HEK293 (cell line): ENCODE results near the gene RCL1.

Experiments used
- CTCF ChIA-PET: fragments of 350-600 bp; formaldehyde crosslinking; extraction: SDS; loops from one replicate; lab custom pipeline; 2021; ENCODE audit warnings: antibody characterized with exemption; lab: Yijun Ruan, JAX
- POLR2A ChIA-PET: fragments of 300-600 bp; formaldehyde crosslinking; extraction: SDS; loops from one replicate; lab custom pipeline; 2020; ENCODE audit warnings: antibody characterized with exemption, inconsistent platforms; lab: Yijun Ruan, JAX
- H3K27ac ChIP-seq: fragments of 200-500 bp; sonication (Bioruptor generic); 2 replicates; pipeline ENCODE4 v1.5.1; 2014; ENCODE audit warnings: low read depth, low read length, control low read depth, inconsistent platforms; ENCODE audit errors: extremely low read depth
- H3K36me3 ChIP-seq, 2 experiments: fragments of 200-500 bp in 1 of 2; sonication (Bioruptor generic) in 1 of 2; 1 replicate in 1 of 2; 2 replicates in 1 of 2; pipeline ENCODE4 v1.5.1; 2014 to 2017; ENCODE audit warnings: inconsistent platforms in 2 of 2, low read length in 2 of 2; ENCODE audit not compliant: control insufficient read depth in 2 of 2, insufficient read depth in 1 of 2
- H3K4me1 ChIP-seq: fragments of 200-500 bp; sonication (Bioruptor generic); 2 replicates; pipeline ENCODE4 v1.5.1; 2014; ENCODE audit warnings: mild to moderate bottlenecking, low read length, inconsistent platforms; ENCODE audit not compliant: control insufficient read depth, insufficient read depth
- H3K4me3 ChIP-seq: 2 replicates; pipeline ENCODE4 v1.5.1; 2011; ENCODE audit warnings: low read depth, mild to moderate bottlenecking, control low read depth, low read length, moderate library complexity
- H3K9me3 ChIP-seq: fragments of 200-500 bp; sonication (Bioruptor generic); 2 replicates; pipeline ENCODE4 v1.5.1; 2014; ENCODE audit warnings: low read depth, low read length, inconsistent platforms; ENCODE audit not compliant: control insufficient read depth, insufficient read depth
- FEZF1 ChIP-seq: fragments of 450-650 bp; formaldehyde crosslinking; IDR thresholded peaks from 2 replicates; pipeline ENCODE4 v1.5.1; 2016; ENCODE audit warnings: missing biosample characterization, missing genetic modification characterization
- KLF10 ChIP-seq: fragments of 450-650 bp; IDR thresholded peaks from 2 replicates; pipeline ENCODE4 v1.5.1; 2018; ENCODE audit warnings: missing biosample characterization, mild to moderate bottlenecking, missing genetic modification characterization
- KLF8 ChIP-seq: fragments of 450-650 bp; formaldehyde crosslinking; IDR thresholded peaks from 2 replicates; pipeline ENCODE4 v1.5.1; 2016; ENCODE audit warnings: missing biosample characterization, missing genetic modification characterization
- YY2 ChIP-seq: fragments of 450-650 bp; formaldehyde crosslinking; IDR thresholded peaks from 2 replicates; pipeline ENCODE4 v1.5.1; 2016; ENCODE audit warnings: missing biosample characterization, missing genetic modification characterization
- ZNF121 ChIP-seq: fragments of 450-650 bp; formaldehyde crosslinking; IDR thresholded peaks from 2 replicates; pipeline ENCODE4 v1.5.1; 2016; ENCODE audit warnings: missing biosample characterization, missing genetic modification characterization
- ZNF132 ChIP-seq: fragments of 450-650 bp; formaldehyde crosslinking; IDR thresholded peaks from 2 replicates; pipeline ENCODE4 v1.5.1; 2017; ENCODE audit warnings: missing biosample characterization, missing genetic modification characterization, borderline replicate concordance
- ZNF23 ChIP-seq: fragments of 450-650 bp; formaldehyde crosslinking; IDR thresholded peaks from 2 replicates; pipeline ENCODE4 v1.5.1; 2016; ENCODE audit warnings: missing biosample characterization, missing genetic modification characterization, borderline replicate concordance
- ZNF274 ChIP-seq, 2 experiments: fragments of 200-500 bp in 1 of 2; fragments of 450-650 bp in 1 of 2; sonication (Bioruptor generic) in 1 of 2; formaldehyde crosslinking in 1 of 2; IDR thresholded peaks; 2 replicates each; pipeline versions ENCODE4 v1.5.1 to v1.6.1; 2014 to 2016; ENCODE audit warnings: borderline replicate concordance in 1 of 2, inconsistent platforms in 1 of 2, low read length in 1 of 2, missing biosample characterization in 1 of 2, missing genetic modification characterization in 1 of 2
- ZNF354C ChIP-seq: fragments of 450-650 bp; formaldehyde crosslinking; IDR thresholded peaks from 2 replicates; pipeline ENCODE4 v1.5.1; 2016; ENCODE audit warnings: missing biosample characterization, missing genetic modification characterization, low read depth, borderline replicate concordance
- ZNF514 ChIP-seq: fragments of 450-650 bp; formaldehyde crosslinking; IDR thresholded peaks from 2 replicates; pipeline ENCODE4 v1.5.1; 2016; ENCODE audit warnings: missing biosample characterization, missing genetic modification characterization
- ZNF544 ChIP-seq: fragments of 450-650 bp; formaldehyde crosslinking; IDR thresholded peaks from 2 replicates; pipeline ENCODE4 v1.5.0; 2017; ENCODE audit warnings: missing biosample characterization, missing genetic modification characterization
- ZNF792 ChIP-seq: fragments of 450-650 bp; formaldehyde crosslinking; IDR thresholded peaks from 2 replicates; pipeline ENCODE4 v1.5.1; 2016; ENCODE audit warnings: missing biosample characterization, missing genetic modification characterization
- ZNF843 ChIP-seq: fragments of 450-650 bp; formaldehyde crosslinking; IDR thresholded peaks from 2 replicates; pipeline ENCODE4 v1.5.1; 2016; ENCODE audit warnings: missing biosample characterization, missing genetic modification characterization
- ZSCAN16 ChIP-seq: fragments of 450-650 bp; formaldehyde crosslinking; IDR thresholded peaks from 2 replicates; pipeline ENCODE4 v1.5.1; 2016; ENCODE audit warnings: missing biosample characterization, missing genetic modification characterization
- ZSCAN23 ChIP-seq: fragments of 450-650 bp; formaldehyde crosslinking; IDR thresholded peaks from 2 replicates; pipeline ENCODE4 v1.5.1; 2016; ENCODE audit warnings: missing biosample characterization, missing genetic modification characterization
- TF ChIP-seq, protein P1 (sequence below): IDR thresholded peaks from 2 replicates; pipeline ENCODE4 v1.6.1; 2011; ENCODE audit warnings: mild to moderate bottlenecking, low read depth, low read length, borderline replicate concordance
- TF ChIP-seq, protein P2 (sequence below): fragments of 450-650 bp; formaldehyde crosslinking; IDR thresholded peaks from 2 replicates; pipeline ENCODE4 v1.5.1; 2016; ENCODE audit warnings: missing biosample characterization, missing genetic modification characterization
- TF ChIP-seq, protein P3 (sequence below): fragments of 450-650 bp; formaldehyde crosslinking; IDR thresholded peaks from 2 replicates; pipeline ENCODE4 v1.5.1; 2016; ENCODE audit warnings: missing biosample characterization, missing genetic modification characterization, low read depth
- TF ChIP-seq, protein P4 (sequence below): fragments of 450-650 bp; formaldehyde crosslinking; IDR thresholded peaks from 2 replicates; pipeline ENCODE4 v1.5.1; 2016; ENCODE audit warnings: missing biosample characterization, missing genetic modification characterization
- TF ChIP-seq, protein P5 (sequence below): fragments of 450-650 bp; formaldehyde crosslinking; IDR thresholded peaks from 2 replicates; pipeline ENCODE4 v1.5.1; 2016; ENCODE audit warnings: missing biosample characterization, missing genetic modification characterization

RCL1 gene

DNA sequence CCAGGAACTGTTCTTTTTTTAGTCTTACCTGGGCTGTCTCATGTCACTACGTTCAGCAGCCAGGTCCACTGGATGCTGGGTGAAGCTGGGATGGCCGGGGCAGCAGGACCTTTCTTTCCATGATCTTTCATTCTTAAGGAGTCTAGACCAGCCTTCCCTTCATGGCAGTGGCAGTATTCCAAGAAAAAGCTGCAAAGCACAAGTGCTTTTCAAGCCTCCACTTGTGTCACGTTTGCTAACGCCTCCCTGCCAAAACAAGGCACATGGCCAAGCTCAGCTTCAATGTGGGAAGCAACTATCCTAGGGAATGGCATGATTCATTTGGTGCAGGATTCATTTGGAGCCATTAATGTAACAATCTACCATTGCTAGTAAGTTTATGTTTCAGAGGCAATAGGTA lies 94.8 kb downstream of the RCL1 start:
- POLR2A ChIA-PET = no interaction called here
- no peaks in the 10 kb centered on the region for H3K9me3 ChIP-seq
- no peaks in the 10 kb centered on the region for H3K4me1 ChIP-seq
- no peaks in the 10 kb centered on the region for H3K36me3 ChIP-seq
- no peak overlapping the region for H3K27ac ChIP-seq
- TF ChIP-seq, protein P1, sequence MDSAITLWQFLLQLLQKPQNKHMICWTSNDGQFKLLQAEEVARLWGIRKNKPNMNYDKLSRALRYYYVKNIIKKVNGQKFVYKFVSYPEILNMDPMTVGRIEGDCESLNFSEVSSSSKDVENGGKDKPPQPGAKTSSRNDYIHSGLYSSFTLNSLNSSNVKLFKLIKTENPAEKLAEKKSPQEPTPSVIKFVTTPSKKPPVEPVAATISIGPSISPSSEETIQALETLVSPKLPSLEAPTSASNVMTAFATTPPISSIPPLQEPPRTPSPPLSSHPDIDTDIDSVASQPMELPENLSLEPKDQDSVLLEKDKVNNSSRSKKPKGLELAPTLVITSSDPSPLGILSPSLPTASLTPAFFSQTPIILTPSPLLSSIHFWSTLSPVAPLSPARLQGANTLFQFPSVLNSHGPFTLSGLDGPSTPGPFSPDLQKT = no peak
- TF ChIP-seq, protein P2, sequence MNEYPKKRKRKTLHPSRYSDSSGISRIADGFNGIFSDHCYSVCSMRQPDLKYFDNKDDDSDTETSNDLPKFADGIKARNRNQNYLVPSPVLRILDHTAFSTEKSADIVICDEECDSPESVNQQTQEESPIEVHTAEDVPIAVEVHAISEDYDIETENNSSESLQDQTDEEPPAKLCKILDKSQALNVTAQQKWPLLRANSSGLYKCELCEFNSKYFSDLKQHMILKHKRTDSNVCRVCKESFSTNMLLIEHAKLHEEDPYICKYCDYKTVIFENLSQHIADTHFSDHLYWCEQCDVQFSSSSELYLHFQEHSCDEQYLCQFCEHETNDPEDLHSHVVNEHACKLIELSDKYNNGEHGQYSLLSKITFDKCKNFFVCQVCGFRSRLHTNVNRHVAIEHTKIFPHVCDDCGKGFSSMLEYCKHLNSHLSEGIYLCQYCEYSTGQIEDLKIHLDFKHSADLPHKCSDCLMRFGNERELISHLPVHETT (tag by site-specific recombination) = no peak
- TF ChIP-seq ZNF121 (no peak), ZNF514 (tag by site-specific recombination) (no peak), ZNF843 (tag by site-specific recombination) (no peak), YY2 (tag by site-specific recombination) (no peak)
- CTCF ChIA-PET = no interaction called here
- H3K4me3 ChIP-seq = no peak overlapping the region

DNA sequence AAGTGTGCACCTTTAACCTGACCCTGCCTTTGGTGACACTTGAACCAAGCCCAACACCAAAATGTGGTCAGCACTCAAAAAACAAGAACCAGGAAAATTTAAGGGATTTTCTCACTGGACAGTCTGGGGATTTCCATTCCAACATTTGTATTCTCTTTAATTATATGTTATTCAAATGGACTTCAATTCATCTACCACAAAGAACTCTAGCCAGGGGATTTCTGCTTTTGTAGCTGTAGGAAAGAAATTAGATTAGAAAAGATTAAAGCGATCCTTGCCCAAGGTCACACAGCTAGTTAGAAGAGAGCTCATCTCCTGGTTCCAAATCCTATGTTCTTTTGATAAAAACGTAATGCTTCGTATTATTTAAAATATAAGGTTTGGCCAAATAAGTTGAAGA lies 97.5 kb downstream of the RCL1 start:
- ChIA-PET CTCF (interaction anchor here (0.6 kb wide), 1 partner anchor 57 kb away, joined by 5 read pairs; no protein-coding TSS in a partner anchor), POLR2A (no interaction called here)
- Histone ChIP-seq H3K9me3 (no peaks in the 10 kb centered on the region), H3K36me3 (no peaks in the 10 kb centered on the region), H3K4me3 (no peak overlapping the region), H3K4me1 (no peaks in the 10 kb centered on the region), H3K27ac (no peak overlapping the region)
- TF ChIP-seq ZNF544 (tag by site-specific recombination) (no peak), ZNF132 (tag by site-specific recombination) (no peak), ZSCAN23 (tag by site-specific recombination) (no peak), KLF8 (tag by site-specific recombination) (no peak), FEZF1 (tag by site-specific recombination) (no peak), ZNF274 (IDR thresholded peaks at IDR 0.05; ENCODE audit: low read length) (no peak), ZNF274 (tag by site-specific recombination; IDR thresholded peaks at IDR 0.05; ENCODE audit: borderline replicate concordance) (no peak), ZNF23 (no peak), YY2 (tag by site-specific recombination) (no peak), ZSCAN16 (tag by site-specific recombination) (no peak), ZNF792 (tag by site-specific recombination) (no peak), KLF10 (tag by site-specific recombination) (no peak), ZNF354C (no peak)
- TF ChIP-seq, protein P2 (tag by site-specific recombination) = no peak
- TF ChIP-seq, protein P3, sequence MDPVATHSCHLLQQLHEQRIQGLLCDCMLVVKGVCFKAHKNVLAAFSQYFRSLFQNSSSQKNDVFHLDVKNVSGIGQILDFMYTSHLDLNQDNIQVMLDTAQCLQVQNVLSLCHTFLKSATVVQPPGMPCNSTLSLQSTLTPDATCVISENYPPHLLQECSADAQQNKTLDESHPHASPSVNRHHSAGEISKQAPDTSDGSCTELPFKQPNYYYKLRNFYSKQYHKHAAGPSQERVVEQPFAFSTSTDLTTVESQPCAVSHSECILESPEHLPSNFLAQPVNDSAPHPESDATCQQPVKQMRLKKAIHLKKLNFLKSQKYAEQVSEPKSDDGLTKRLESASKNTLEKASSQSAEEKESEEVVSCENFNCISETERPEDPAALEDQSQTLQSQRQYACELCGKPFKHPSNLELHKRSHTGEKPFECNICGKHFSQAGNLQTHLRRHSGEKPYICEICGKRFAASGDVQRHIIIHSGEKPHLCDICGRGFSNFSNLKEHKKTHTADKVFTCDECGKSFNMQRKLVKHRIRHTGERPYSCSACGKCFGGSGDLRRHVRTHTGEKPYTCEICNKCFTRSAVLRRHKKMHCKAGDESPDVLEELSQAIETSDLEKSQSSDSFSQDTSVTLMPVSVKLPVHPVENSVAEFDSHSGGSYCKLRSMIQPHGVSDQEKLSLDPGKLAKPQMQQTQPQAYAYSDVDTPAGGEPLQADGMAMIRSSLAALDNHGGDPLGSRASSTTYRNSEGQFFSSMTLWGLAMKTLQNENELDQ (tag by site-specific recombination) = no peak
- TF ChIP-seq, protein P4, sequence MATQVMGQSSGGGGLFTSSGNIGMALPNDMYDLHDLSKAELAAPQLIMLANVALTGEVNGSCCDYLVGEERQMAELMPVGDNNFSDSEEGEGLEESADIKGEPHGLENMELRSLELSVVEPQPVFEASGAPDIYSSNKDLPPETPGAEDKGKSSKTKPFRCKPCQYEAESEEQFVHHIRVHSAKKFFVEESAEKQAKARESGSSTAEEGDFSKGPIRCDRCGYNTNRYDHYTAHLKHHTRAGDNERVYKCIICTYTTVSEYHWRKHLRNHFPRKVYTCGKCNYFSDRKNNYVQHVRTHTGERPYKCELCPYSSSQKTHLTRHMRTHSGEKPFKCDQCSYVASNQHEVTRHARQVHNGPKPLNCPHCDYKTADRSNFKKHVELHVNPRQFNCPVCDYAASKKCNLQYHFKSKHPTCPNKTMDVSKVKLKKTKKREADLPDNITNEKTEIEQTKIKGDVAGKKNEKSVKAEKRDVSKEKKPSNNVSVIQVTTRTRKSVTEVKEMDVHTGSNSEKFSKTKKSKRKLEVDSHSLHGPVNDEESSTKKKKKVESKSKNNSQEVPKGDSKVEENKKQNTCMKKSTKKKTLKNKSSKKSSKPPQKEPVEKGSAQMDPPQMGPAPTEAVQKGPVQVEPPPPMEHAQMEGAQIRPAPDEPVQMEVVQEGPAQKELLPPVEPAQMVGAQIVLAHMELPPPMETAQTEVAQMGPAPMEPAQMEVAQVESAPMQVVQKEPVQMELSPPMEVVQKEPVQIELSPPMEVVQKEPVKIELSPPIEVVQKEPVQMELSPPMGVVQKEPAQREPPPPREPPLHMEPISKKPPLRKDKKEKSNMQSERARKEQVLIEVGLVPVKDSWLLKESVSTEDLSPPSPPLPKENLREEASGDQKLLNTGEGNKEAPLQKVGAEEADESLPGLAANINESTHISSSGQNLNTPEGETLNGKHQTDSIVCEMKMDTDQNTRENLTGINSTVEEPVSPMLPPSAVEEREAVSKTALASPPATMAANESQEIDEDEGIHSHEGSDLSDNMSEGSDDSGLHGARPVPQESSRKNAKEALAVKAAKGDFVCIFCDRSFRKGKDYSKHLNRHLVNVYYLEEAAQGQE (tag by site-specific recombination) = no peak
- TF ChIP-seq, protein P5, sequence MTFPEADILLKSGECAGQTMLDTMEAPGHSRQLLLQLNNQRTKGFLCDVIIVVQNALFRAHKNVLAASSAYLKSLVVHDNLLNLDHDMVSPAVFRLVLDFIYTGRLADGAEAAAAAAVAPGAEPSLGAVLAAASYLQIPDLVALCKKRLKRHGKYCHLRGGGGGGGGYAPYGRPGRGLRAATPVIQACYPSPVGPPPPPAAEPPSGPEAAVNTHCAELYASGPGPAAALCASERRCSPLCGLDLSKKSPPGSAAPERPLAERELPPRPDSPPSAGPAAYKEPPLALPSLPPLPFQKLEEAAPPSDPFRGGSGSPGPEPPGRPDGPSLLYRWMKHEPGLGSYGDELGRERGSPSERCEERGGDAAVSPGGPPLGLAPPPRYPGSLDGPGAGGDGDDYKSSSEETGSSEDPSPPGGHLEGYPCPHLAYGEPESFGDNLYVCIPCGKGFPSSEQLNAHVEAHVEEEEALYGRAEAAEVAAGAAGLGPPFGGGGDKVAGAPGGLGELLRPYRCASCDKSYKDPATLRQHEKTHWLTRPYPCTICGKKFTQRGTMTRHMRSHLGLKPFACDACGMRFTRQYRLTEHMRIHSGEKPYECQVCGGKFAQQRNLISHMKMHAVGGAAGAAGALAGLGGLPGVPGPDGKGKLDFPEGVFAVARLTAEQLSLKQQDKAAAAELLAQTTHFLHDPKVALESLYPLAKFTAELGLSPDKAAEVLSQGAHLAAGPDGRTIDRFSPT (tag by site-specific recombination) = no peak
